HEK293 (cell line): ENCODE results near the gene NRSN2.

Source experiments
- PBX3 ChIP-seq: sonication (generic); formaldehyde crosslinking; IDR thresholded peaks from 2 replicates; pipeline ENCODE4 v1.8.1; 2022; ENCODE audit warnings: mild to moderate bottlenecking, moderate library complexity, missing genetic modification reagents
- ZBTB26 ChIP-seq: fragments of 450-650 bp; formaldehyde crosslinking; optimal IDR thresholded peaks from 2 replicates; pipeline ENCODE3; 2016; ENCODE audit warnings: missing biosample characterization, mild to moderate bottlenecking, missing genetic modification characterization
- ZNF274 ChIP-seq, 2 experiments: fragments of 200-500 bp in 1 of 2; fragments of 450-650 bp in 1 of 2; sonication (Bioruptor generic) in 1 of 2; formaldehyde crosslinking in 1 of 2; IDR thresholded peaks; 2 replicates each; pipeline versions ENCODE4 v1.5.1 to v1.6.1; 2014 to 2016; ENCODE audit warnings: borderline replicate concordance in 1 of 2, inconsistent platforms in 1 of 2, low read length in 1 of 2, missing biosample characterization in 1 of 2, missing genetic modification characterization in 1 of 2

GRCh38 chr20:400454-401275, 53.8 kb downstream of the NRSN2 start:
- TF ChIP-seq ZNF274 (IDR thresholded peaks at IDR 0.05; ENCODE audit: low read length) (no peak), ZNF274 (tag by site-specific recombination; IDR thresholded peaks at IDR 0.05; ENCODE audit: borderline replicate concordance) (no peak), ZBTB26 (tag by site-specific recombination) (no peak), PBX3 (CRISPR knock-in tag) (no peak)
